ENCODE measurements around the gene CNTF. TPM values are rescaled to one million over a fixed set of nuclear protein-coding genes. Genes with fewer than 3 reads are reported as not detected.

Gene CNTF
- total and polyA plus RNA-seq, 10 of the 15 experiments (the other 5 are each of a cell fraction or from before 2014, with no cell fraction given) = 0.16 to 2.3 (median 0.73) TPM

GRCh38 chr11:58621586-58622262 is 741 bp upstream of the CNTF start:
- no peaks in the 10 kb centered on the region for H3K4me1 ChIP-seq (ENCODE audit: control insufficient read depth, insufficient read depth, low read length)
- no peaks in the 10 kb centered on the region; the same call in 1 of the 2 replicates for H3K79me2 ChIP-seq (ENCODE audit: control insufficient read depth, insufficient read depth, low read length)
- no peak overlapping the region for H2AFZ ChIP-seq (ENCODE audit: control insufficient read depth, low read depth, low read length)
- CTCF ChIA-PET = interaction anchor here (0.9 to 2.5 kb wide), 8 partner anchors 8 to 536 kb away, joined by 3 to 8 read pairs (median 4); no protein-coding TSS in a partner anchor
- H3K4me2 ChIP-seq (ENCODE audit: control insufficient read depth, insufficient read depth) = no peak overlapping the region
- H3K27me3 ChIP-seq (replicated peaks in 1 of 2; ENCODE audit: control insufficient read depth in 2 of 2, insufficient read depth in 2 of 2, low read length in 1 of 2) = no peaks in the 10 kb centered on the region
- SMC1A ChIA-PET (ENCODE audit: uncharacterized antibody, unreplicated experiment) = interaction anchor here (0.5 to 2.6 kb wide), 7 partner anchors 11 to 66 kb away, joined by 3 to 8 read pairs (median 4); no protein-coding TSS in a partner anchor
- RAD21 ChIA-PET (ENCODE audit: unreplicated experiment) = interaction anchor here (1.3 kb wide), 1 partner anchor 8 kb away, joined by 5 read pairs; no protein-coding TSS in a partner anchor
- BruUV-seq (replicated peaks) = no TSS peak
- DNase-seq (ENCODE audit: low read depth, low spot score) (no peak), ATAC-seq (no peak), FAIRE-seq (peak; percentile 13)
- no peaks in the 10 kb centered on the region for H4K20me1 ChIP-seq (ENCODE audit: control insufficient read depth, insufficient read depth)
- intact Hi-C loops (cut with micrococcal nuclease; ENCODE audit: unreplicated experiment) (no loop called here), in situ Hi-C loops (cut with MboI) (no loop called here)
- H3K9ac ChIP-seq (ENCODE audit: control insufficient read depth, insufficient read depth, low read length) = no peak overlapping the region
- H3K9me3 ChIP-seq (replicated peaks; ENCODE audit: control insufficient read depth, insufficient read depth, low read length) = no peaks in the 10 kb centered on the region
- peak overlapping the region; percentile 24; the same call in 1 of the 2 replicates for H3K27ac ChIP-seq (ENCODE audit: control insufficient read depth, insufficient read depth)
- TF ChIP-seq, protein P1, sequence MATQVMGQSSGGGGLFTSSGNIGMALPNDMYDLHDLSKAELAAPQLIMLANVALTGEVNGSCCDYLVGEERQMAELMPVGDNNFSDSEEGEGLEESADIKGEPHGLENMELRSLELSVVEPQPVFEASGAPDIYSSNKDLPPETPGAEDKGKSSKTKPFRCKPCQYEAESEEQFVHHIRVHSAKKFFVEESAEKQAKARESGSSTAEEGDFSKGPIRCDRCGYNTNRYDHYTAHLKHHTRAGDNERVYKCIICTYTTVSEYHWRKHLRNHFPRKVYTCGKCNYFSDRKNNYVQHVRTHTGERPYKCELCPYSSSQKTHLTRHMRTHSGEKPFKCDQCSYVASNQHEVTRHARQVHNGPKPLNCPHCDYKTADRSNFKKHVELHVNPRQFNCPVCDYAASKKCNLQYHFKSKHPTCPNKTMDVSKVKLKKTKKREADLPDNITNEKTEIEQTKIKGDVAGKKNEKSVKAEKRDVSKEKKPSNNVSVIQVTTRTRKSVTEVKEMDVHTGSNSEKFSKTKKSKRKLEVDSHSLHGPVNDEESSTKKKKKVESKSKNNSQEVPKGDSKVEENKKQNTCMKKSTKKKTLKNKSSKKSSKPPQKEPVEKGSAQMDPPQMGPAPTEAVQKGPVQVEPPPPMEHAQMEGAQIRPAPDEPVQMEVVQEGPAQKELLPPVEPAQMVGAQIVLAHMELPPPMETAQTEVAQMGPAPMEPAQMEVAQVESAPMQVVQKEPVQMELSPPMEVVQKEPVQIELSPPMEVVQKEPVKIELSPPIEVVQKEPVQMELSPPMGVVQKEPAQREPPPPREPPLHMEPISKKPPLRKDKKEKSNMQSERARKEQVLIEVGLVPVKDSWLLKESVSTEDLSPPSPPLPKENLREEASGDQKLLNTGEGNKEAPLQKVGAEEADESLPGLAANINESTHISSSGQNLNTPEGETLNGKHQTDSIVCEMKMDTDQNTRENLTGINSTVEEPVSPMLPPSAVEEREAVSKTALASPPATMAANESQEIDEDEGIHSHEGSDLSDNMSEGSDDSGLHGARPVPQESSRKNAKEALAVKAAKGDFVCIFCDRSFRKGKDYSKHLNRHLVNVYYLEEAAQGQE (IDR thresholded peaks at IDR 0.05; ENCODE audit: low read depth, low read length) = no peak
- TF ChIP-seq E4F1 (IDR thresholded peaks at IDR 0.05; ENCODE audit: borderline replicate concordance, partially characterized antibody) (no peak), WRNIP1 (IDR thresholded peaks at IDR 0.05; ENCODE audit: borderline replicate concordance, low read depth, low read length) (no peak), NFIC (IDR thresholded peaks at IDR 0.05; ENCODE audit: low read depth, low read length) (peak; percentile 35; the same call in 1 of the 2 replicates)
- 62% methylated on average over 4 of the region's 4 CpGs for WGBS (ENCODE audit: insufficient coverage, insufficient replicate concordance, low lambda C conversion rate, missing lambda C conversion rate)
- H3K36me3 ChIP-seq (ENCODE audit: control insufficient read depth in 2 of 2, insufficient read depth in 2 of 2, low read length in 1 of 2) = peaks cover 17 to 40% of the 10 kb centered on the region in 2 experiments
- POLR2A ChIA-PET = interaction anchor here (1.7 to 2.0 kb wide), 2 partner anchors 13 to 45 kb away, joined by 4 to 5 read pairs; no protein-coding TSS in a partner anchor
- H3K4me3 ChIP-seq = no peak overlapping the region

Measured in GM12878 (cell line).